ENCODE measurements around the gene SUGP1.

SUGP1 gene

DNA sequence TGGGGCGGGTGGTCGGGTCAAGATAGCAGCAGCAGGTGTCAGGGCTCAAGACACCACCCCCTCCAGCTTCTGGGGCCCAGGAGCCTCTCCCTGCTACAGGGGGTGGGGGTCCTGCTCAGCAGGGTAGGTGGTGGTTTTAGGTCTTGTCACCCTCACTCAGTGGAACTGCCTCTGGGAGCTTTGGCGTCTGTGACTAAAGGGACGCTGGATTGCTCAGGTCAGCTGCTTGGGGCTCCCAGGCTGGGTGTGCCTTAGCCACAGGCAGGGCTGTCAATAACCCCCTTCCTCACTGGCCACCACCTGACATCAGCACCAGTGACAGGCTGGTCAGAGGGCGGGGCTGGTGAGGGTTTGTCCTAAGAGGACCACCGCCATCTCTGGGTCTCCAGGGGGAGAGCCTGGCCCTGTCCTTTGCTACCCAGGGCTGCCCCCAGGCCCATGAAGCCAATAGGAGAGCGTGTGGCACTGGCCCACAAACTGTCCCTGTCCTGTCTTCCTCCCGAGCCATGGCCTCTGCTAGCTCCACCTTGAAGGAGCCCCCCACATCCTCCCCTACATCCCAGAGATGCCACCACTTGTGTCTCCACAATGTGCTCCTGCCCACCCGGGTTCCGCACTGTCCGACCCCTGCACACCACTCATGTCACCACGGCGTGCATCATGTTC lies 36.7 kb upstream of the SUGP1 start:
- Histone ChIP-seq H3F3A (ENCODE audit: insufficient read depth, low read length) (no peaks in the 10 kb centered on the region), H2AFZ (ENCODE audit: low read length) (no peak overlapping the region), H3K27me3 (ENCODE audit: insufficient read depth, low read length) (no peaks in the 10 kb centered on the region), H3K27ac (ENCODE audit: low read depth, low read length, poor library complexity, severe bottlenecking) (no peak overlapping the region), H3K36me3 (ENCODE audit: insufficient read depth, low read length) (peaks cover 57% of the 10 kb centered on the region), H3K9ac (ENCODE audit: low read length) (no peak overlapping the region), H4K20me1 (ENCODE audit: insufficient read depth, low read length) (no peaks in the 10 kb centered on the region), H3K79me2 (ENCODE audit: insufficient read depth, low read length) (no peaks in the 10 kb centered on the region), H3K9me3 (ENCODE audit: low read length) (no peaks in the 10 kb centered on the region), H3K4me2 (ENCODE audit: low read length) (no peak overlapping the region), H3K4me3 (ENCODE audit: low read depth, low read length, poor library complexity, severe bottlenecking) (no peak overlapping the region), H3K4me1 (ENCODE audit: insufficient read depth, low read length, severe bottlenecking) (peaks cover 15% of the 10 kb centered on the region), H3K9me2 (ENCODE audit: low read depth, low read length) (no peaks in the 10 kb centered on the region)
- TF ChIP-seq, protein P1, sequence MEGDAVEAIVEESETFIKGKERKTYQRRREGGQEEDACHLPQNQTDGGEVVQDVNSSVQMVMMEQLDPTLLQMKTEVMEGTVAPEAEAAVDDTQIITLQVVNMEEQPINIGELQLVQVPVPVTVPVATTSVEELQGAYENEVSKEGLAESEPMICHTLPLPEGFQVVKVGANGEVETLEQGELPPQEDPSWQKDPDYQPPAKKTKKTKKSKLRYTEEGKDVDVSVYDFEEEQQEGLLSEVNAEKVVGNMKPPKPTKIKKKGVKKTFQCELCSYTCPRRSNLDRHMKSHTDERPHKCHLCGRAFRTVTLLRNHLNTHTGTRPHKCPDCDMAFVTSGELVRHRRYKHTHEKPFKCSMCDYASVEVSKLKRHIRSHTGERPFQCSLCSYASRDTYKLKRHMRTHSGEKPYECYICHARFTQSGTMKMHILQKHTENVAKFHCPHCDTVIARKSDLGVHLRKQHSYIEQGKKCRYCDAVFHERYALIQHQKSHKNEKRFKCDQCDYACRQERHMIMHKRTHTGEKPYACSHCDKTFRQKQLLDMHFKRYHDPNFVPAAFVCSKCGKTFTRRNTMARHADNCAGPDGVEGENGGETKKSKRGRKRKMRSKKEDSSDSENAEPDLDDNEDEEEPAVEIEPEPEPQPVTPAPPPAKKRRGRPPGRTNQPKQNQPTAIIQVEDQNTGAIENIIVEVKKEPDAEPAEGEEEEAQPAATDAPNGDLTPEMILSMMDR (IDR thresholded peaks at IDR 0.05; ENCODE audit: low read length), result no peak
- TF ChIP-seq EZH2 (IDR thresholded peaks at IDR 0.05; ENCODE audit: borderline replicate concordance, low read length), result no peak

DNA sequence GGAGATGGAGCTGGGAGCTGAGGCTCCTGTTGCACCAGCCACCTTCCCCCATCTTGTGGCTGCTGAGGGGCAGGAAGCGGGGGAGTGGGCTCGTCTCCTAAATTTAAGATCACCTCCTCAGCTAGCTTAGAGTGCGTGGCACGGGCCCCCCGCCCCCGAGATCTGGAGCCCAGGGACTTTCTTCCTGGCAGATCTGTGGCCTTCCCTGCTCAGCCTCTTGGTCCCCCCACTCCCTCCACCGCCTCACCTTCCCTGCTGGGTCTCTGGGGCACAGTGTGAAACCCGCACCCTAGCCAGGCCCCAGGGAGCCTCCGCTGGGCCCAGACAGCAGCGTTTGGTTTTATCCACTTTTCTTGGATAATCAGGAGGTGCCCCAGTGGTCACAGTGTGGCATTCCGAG lies 36.2 kb upstream of the SUGP1 start:
- Histone ChIP-seq H3K9me2 (ENCODE audit: low read depth, low read length) (no peaks in the 10 kb centered on the region), H3K9ac (ENCODE audit: low read length) (no peak overlapping the region), H3K27me3 (ENCODE audit: insufficient read depth, low read length) (no peaks in the 10 kb centered on the region), H3K4me2 (ENCODE audit: low read length) (no peak overlapping the region), H3F3A (ENCODE audit: insufficient read depth, low read length) (no peaks in the 10 kb centered on the region), H3K4me1 (ENCODE audit: insufficient read depth, low read length, severe bottlenecking) (peaks cover 10% of the 10 kb centered on the region), H3K27ac (ENCODE audit: low read depth, low read length, poor library complexity, severe bottlenecking) (no peak overlapping the region), H4K20me1 (ENCODE audit: insufficient read depth, low read length) (no peaks in the 10 kb centered on the region), H3K79me2 (ENCODE audit: insufficient read depth, low read length) (no peaks in the 10 kb centered on the region), H2AFZ (ENCODE audit: low read length) (no peak overlapping the region), H3K36me3 (ENCODE audit: insufficient read depth, low read length) (peaks cover 60% of the 10 kb centered on the region), H3K9me3 (ENCODE audit: low read length) (no peaks in the 10 kb centered on the region), H3K4me3 (ENCODE audit: low read depth, low read length, poor library complexity, severe bottlenecking) (no peak overlapping the region)
- TF ChIP-seq, protein P1 (IDR thresholded peaks at IDR 0.05; ENCODE audit: low read length), result no peak

DNA sequence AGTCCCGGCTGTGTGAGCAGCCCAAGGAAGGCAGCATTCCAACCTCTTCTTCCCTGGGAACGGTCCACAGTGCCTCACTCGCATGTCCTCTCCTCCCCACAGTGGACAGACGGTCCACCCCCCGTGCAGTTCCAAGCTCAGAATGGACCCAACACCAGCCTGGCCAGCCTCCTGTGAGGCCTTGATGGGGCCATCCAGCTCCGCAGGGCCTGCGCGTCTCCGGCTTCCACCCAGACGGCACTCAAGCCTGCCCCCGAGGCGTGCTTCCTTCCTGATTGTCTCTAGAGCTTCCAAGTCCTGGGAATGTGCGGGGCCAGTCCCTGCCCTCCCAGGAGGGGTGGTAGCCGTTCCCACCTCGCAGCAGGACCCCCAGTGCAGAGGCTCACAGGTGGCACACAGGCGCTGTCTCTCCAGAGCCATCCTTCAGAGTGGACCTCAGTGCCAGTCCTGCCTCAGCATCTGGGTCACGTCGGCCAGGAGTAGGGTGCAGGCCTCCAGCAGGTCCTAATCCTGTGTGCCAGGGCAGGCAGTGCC lies 35.4 kb upstream of the SUGP1 start:
- no peaks in the 10 kb centered on the region for H3K27me3 ChIP-seq (ENCODE audit: insufficient read depth, low read length)
- H3F3A ChIP-seq (ENCODE audit: insufficient read depth, low read length), result no peaks in the 10 kb centered on the region
- H3K4me2 ChIP-seq (ENCODE audit: low read length), result no peak overlapping the region
- H3K9me3 ChIP-seq (ENCODE audit: low read length), result no peaks in the 10 kb centered on the region
- H3K4me3 ChIP-seq (ENCODE audit: low read depth, low read length, poor library complexity, severe bottlenecking), result no peak overlapping the region
- H3K9me2 ChIP-seq (ENCODE audit: low read depth, low read length), result no peaks in the 10 kb centered on the region
- H2AFZ ChIP-seq (ENCODE audit: low read length), result no peak overlapping the region
- H3K4me1 ChIP-seq (ENCODE audit: insufficient read depth, low read length, severe bottlenecking), result peaks cover 2% of the 10 kb centered on the region
- no peak overlapping the region for H3K9ac ChIP-seq (ENCODE audit: low read length)
- peaks cover 67% of the 10 kb centered on the region for H3K36me3 ChIP-seq (ENCODE audit: insufficient read depth, low read length)
- TF ChIP-seq, protein P1 (IDR thresholded peaks at IDR 0.05; ENCODE audit: low read length), result no peak
- no peak for TF ChIP-seq EZH2 (IDR thresholded peaks at IDR 0.05; ENCODE audit: borderline replicate concordance, low read length)
- H4K20me1 ChIP-seq (ENCODE audit: insufficient read depth, low read length), result no peaks in the 10 kb centered on the region
- H3K79me2 ChIP-seq (ENCODE audit: insufficient read depth, low read length), result no peaks in the 10 kb centered on the region
- no peak overlapping the region for H3K27ac ChIP-seq (ENCODE audit: low read depth, low read length, poor library complexity, severe bottlenecking)

Measured in OCI-LY1 (cell line).